A172 (cell line): ENCODE results near the gene ZNF264. TPM values are rescaled to one million over a fixed set of nuclear protein-coding genes. Genes with fewer than 3 reads are reported as not detected.
"Not testable (repeated sequence)": the region's sequence is repeated elsewhere in the genome, so short reads cannot be mapped to it uniquely, and the experiment has no call there.

Source experiments
- DNase-seq: peaks from one replicate; pipeline ENCODE4 v3.0.0-alpha.2; 2015; ENCODE audit warnings: low spot score
- total RNA-seq: library from RNA; depleted of rRNA; stranded (reverse); fragments of >200 nt; shearing (Covaris generic); gene quantifications from 2 replicates; pipeline ENCODE4 v1.2.3, GENCODE V29; 2014; rRNA removed

The ZNF264 gene
- total RNA-seq = 20.5 and 33.3 TPM in 2 replicates

DNA sequence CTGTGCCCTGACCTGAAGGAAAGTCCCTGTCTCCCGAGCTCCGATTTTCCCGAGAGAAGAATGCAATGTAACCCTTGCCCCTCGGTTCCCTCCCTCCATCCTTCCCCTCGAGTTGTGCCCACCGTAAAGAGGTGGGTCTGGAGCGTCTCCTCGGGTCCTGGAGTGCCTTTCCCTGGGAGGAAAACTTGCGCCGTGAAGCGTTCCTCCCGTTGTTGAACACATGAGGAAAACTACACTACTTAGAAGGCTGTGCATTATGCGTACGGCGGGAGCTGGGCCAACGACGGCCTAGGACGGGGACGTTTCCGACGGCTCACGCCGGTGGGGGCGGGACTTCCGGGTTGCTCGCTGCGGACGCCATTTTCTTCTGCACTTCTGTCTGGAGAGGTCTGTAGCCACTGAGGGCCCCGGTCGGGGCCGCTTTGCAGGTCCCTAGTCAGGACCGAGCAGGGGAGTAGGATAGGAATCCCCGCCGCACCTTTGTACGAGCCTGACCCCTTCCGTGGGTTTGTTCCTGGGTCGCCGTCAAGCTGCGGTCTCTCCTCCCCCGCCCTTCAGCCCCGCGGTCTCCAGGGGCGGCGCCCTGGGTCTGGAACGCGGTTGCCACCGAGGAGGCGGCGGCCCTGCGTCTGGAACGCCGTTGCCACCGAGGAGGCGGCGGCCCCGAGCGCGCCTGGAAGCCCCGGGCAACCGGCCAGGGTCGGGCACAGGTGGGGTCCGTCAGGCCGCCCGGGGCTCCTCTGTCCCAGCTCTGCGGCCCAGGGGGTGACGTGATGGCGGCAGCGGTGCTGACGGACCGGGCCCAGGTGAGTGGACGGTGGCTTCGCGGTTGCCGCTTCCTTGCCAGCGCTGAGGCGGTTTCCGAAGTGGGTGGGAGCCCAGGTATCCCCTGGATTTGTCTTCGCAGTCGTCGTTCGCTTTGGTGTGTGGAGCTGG, at the start of gene ZNF264:
ZNF264 (plus strand) TSS at position 360 of the 936 bp plus-strand sequence; CDS start at position 774, 414 bp downstream.
- DNase-seq = peak; percentile 89

DNA sequence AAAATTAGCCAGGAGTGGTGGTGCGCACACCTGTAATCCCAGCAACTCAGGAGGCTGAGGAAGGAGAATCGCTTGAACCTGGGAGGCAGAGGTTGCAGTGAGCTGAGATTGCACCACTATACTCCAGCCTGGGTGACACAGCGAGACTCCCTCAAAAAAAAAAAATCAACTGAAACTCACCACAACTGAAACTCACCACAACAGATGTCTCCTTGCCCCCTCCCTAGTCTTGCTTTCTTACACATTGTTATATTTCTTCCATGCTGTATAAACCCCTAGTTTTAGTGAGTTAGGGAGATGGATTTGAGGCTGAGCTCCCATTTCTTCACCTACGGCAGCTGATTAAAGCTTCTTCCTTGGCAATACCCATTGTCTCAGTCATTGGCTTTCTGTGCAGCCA, 49.6 kb upstream of the ZNF264 start:
- no peak for DNase-seq

DNA sequence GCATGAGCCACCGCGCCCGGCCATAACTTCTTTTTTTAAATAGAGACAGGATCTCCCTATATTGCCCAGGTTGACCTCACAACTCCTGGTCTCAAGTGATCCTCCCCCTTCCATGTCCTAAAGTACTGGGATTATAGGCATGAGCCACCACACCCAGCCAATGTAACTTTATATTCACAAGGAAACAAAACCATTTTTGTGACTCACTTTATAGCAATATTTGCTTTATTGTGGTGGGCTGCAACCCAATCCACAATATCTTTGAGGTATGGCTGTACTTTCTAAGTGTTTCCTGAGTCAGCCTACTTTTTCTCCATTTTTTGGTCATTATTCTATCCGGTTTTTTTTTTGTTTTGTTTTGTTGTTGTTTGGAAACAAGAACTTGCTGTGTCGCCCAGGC, 38.4 kb upstream of the ZNF264 start:
- no peak for DNase-seq

DNA sequence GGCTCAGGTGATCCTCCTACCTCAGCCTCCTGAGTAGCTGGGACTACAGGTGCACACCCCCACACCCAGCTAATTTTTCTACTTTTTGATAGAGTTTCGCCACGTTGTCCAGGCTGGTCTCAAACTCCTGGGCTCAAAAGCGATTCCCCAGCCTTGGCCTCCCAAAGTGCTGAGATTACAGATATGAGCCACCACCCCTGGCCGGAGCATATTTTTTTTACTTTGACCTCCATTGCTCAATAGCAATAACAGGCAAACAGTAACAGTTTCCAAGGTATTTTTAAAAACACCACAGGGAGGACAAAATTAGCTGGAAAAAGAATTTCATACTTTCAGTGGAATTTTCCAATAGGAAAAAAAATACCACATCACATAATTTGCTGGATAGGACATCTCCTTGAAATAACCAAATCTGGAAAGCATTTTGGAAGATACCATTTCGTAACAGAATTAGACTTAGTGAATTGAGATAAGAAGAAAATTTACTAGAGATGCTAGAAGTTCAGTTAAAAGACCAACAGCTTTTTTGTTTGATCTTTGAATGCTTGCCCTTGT, 29.2 kb upstream of the ZNF264 start:
- DNase-seq = no peak

DNA sequence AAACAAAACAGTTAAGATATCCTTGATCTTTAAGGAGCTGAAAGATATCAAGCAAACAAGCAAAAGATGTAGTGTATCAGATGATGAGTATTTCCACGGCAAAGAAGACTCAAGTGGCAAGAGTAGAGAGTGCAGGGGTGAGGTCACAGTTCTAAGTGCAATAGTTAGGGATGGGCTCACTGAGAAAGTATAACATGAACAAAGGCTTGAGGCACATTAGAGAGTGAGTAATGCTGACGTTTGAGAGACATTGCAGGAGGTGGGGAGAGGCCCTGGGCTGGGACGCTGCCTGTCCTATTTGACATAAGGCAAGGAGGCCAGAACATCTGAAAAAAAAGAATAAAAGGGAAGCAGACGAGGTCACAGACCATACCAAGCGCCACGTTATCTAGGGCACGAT, 25.5 kb upstream of the ZNF264 start:
- peak; percentile 23 for DNase-seq

DNA sequence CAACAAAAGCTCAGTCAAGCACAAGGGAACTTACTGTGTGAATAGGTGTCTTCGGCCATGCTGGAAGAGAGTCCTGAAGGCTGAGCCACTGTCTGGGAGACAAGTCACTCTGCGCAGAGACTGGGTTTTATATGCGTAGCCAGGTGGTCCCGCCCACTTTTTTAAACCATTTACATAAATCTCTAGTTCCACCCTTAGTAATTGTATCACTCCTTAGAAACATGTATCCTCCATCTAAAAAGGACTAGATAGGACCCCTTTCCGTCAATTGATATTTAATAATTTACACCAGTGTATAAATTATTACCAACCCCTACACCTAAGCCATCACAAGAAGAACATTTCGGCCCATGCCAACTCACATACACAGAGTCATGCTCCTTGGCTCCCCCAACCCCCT, 23.9 kb upstream of the ZNF264 start, which contains the start of gene DUXA:
DUXA (minus strand) TSS at position 101 of the 400 bp plus-strand sequence; CDS start at position 59, 42 bp downstream.
- no peak for DNase-seq

DNA sequence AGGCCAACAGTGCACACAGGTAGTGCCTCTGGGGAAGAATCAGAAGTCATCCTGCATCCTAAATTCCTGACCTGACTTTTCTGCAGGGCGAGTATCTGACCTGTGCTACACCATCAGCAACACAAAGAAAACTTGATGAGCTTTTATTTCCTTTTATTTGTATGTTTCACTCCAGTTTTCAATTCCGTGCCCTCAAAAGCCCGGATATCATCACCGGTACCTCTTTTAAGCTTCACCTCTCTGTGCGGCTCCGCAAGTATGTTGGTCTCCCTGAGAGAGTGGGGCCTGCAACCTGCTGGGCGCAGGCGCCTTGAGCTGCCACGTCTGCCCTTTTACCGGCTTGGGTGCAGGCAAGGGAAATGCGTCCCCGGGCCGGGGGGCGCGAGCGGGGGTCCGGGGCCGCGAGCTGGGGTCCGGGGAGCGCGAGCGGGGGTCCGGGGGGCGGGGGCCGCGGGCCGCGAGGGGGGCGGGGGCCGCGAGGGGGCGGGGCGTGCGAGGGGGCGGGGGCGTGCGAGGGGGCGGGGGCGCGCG, 19.7 kb upstream of the ZNF264 start:
- DNase-seq = no peak

DNA sequence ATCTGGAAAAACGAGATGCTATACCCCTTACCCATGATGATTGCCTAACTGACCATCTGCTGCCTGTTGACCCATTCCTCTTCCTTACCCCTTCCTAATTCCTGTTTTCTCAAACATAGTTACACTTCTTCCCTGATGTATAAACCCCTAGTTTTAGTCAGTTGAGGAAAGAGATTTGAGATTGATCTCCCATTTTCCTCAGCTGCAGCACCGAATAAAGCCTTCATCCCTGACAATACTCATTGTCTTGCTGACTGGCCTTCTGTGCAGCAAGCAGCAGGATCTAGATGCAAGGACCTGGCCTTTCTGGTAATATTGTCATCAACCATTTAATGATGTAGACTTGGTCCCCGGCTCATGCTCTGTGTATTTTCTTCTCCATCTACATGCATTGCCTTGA, 999 bp upstream of the ZNF264 start:
- no peak for DNase-seq

DNA sequence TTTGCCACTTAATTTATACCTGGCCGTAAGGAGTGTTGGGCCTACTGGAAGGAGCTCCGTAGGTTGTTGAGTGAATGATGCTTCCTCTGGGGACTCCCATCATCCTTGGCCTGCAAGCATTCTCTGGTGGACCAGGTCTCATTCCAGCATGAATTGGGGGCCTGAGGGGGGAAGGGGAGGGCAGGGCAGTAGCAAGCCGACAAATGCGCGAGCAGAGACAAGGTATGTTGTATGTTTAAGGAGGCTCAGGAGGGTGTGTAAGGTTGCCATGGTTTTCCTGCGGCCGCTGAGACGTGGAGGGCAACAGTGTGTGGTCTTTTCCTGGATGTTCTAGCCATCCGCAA, 749 bp downstream of the ZNF264 start:
- peak; percentile 10 for DNase-seq

DNA sequence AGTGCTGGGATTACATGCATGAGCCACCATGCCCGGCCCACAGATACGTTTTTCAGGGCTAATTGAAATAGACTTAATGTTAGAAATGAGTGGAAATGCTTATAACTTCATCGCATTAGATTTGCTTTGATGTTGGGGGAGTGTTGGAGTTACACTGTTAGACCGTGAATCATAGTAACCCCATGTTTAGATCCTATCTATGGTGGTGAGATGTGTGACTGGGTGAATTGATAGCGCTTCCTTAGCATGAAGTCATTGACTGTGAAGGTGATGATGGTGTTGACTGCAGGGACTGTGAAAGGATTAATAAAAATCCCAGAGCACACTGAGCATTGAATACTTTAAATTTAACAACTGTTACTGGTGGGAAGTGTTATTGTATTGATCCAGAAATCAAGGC, 1.7 kb downstream of the ZNF264 start:
- no peak for DNase-seq

DNA sequence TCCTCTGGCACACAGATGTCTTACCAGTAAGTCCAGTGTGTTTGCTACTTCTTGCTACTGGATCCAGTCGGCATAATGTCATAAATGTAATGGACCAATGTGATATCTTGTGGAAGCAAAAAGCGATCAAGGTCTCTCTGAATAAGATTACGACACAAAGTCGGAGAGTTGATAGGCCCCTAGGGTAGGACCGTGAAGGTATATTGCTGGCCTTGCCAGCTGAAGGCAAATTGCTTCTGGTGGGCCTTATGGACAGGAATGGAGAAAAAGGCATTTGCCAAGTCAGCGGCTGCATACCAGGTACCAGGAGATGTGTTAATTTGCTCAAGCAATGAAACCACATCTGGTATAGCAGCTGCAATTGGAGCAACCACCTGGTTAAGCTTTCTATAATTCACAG, 6.6 kb downstream of the ZNF264 start:
- DNase-seq = not testable (repeated sequence)

DNA sequence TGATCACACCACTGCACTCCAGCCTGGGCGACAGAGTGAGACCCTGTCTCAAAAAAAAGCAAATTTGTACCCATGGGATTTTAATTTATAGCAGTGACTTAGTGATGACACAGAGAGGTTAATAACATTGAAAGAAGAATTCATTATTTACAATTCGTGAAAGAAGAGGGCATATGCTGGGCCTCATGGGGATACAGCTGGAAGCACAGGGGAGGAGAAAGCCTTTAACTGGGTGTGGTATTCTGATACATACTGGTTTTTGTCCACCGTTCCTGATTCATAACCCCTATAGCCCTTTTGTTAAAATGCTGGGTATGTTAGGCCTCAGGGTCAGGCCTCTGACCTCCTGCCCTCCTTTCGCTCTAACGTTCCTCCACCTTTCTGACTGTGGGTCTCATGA, 10.9 kb downstream of the ZNF264 start:
- DNase-seq = no peak

DNA sequence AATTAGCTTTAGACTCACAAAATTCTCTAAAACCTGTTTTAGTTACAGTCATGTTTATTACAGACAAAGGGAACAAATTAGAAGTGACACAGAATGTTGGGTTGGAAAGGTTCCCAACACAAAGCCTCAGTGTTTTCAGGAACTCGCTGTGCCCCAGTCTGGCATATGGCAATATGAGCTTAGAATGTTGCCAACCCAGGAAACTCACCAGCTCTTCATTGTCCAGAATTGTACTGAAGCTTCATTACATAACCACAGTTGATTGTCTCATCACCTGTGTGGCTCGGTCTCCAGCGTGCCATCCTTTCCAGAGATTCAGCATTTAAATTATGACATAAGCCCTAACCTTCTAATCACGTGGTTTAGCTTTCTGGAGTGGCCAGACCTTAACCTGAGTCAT, 19.1 kb downstream of the ZNF264 start:
- DNase-seq = no peak

DNA sequence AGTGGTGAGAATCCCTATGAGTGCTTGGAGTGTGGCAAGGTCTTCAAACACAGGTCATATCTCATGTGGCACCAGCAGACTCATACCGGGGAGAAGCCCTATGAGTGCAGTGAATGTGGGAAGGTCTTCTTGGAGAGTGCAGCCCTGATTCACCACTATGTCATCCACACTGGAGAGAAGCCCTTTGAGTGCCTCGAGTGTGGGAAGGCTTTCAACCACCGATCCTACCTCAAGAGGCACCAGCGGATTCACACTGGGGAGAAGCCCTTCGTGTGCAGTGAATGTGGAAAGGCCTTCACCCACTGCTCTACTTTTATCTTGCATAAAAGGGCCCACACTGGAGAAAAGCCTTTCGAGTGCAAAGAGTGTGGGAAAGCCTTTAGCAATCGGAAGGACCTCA, 20.8 kb downstream of the ZNF264 start:
- DNase-seq = no peak

DNA sequence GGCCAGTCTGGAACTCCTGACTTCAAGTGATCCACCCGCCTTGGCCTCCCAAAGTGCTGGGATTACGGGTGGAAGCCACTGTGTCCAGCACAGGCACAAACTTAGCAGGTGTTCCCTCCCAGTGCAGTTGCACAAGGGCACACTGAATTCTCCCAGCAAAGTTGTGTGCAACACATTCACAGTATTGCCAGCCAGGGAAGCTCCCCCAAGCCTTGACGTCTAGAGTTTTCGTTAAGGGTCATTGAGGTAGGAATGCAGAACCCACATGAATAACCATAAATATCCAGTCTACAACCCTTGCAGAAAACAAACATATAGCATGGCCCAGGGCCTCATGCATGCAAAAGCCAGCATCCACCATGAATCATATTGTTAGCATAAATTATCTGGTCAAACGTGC, 36.2 kb downstream of the ZNF264 start:
- no peak for DNase-seq

DNA sequence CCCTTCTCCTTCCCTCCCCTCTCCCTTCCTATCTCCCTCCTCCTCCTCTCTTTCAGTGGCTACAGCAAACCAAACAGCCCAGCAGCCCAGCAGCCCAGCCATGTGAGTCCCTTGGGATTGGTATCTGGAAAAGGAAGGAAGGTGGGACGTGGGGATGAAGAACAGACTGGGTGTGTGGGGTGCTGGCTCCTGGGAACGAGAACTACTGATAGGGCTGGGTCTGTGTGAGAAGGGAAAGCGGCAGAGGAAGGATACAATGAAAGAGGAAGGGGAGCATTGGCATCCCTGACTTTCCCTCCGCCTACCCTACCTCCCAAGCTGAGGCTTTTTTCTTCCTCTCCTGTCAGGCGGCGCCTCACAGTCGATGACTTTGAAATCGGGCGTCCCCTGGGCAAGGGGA, 40.4 kb downstream of the ZNF264 start:
- DNase-seq = no peak

DNA sequence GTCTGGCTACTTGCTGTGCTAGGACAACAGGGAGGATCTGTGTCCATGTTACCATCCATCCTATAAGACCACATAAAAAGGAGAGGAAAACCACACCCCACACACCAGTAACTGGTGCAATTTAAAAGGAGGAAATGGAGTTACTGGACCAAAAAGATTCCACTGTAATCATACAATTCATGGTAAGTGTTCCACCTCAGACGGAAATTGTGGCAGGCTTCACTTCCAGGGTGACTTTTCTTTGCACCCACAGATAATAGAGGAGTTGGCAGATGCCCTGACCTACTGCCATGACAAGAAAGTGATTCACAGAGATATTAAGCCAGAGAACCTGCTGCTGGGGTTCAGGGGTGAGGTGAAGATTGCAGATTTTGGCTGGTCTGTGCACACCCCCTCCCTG, 41.9 kb downstream of the ZNF264 start:
- no peak for DNase-seq

DNA sequence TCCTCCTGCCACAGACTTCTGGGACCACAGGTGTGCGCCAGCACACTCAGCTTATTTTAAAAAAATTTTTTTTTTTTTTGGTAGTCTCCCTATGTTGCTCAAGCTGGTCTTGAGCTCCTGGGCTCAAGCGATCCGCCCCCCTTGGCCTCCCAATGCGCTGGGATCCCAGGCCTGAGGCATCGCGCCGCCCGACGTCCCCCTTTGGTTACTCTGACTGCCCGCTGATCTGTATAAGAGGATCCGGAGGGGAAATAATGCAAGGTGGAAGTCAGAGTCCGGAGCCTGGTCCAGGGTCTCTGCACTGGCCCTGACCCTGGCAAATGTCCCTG, 48.6 kb downstream of the ZNF264 start:
- no peak for DNase-seq

DNA sequence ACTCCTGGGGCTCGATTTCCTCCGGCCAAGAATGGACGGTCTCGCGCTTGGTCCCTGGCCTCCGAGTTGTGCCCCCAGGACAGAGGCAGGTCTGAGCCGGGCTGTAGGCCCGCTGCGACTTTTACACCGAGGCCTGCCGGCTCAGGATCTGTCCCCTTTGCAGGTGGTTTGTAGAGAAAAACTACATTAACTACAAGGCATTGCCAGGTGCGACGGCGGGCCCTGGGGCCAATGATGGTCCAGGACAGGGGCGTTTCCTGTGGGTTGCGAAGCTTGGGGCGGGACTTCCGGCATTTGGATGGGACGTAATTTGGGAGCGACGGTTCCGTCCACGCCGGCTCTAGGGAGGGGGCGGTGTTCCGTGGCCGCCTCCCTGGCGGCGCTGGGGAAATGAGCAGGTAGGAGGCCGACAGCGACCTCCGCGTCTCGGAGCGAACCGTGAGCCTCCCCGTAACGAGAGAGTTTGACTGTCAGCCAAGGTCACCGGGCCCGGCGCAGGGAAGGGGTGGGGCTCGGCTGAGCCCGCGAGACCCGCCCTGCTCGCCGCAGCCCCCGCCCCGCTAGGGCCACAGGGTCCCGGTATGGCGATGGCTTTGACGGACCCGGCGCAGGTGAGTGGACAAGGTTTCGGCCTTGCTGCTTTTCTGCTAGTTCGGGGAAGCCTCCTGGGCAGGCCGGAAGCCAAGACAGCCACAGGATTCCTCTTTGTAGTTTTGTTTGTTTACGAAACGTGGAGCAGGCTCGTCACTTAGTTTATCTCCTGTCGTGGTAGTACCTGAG, 49.2 kb downstream of the ZNF264 start, which contains the start of gene ZNF805:
ZNF805 (plus strand) TSS at position 322 of the 780 bp plus-strand sequence; CDS start at position 582, 260 bp downstream.
- DNase-seq = peak; percentile 96

DNA sequence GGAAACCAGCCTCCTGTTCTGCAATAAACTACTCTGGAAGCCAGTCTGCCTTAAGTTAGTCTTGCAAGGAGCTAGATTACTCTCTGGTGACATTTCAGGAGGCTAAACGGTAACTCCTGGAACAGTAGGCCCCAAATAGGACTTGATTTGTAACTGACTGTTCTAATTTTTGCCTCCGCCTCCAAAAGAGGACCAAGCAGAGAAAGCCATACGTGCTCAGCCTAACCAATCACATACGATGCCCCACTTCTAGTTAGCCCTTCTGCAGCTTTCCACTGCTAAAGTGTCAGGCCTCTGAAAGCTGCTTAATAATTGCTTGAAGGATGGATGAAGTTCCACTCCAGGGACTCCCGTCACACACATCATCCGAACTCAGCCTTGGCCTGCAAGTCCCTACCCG, 49.9 kb downstream of the ZNF264 start:
- DNase-seq = no peak

DNA sequence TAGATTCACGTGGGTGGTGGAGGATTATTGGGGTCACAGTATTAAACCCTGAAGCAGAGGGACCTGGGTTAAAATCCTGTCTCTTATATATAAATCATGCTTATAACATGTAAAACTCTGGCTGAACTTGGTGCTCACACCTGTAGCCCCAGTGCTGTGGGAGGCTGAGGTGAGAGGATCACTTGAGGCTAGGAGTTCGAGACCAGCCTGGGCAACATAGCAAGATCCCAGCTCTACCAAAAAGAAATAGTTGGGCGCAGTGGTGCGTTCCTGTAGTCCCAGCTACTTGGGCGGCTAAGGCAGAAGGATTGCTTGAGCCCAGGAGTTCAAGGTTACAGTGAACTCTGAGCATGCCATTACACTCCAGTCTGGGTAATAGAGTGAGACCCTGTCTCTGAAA, 51.5 kb downstream of the ZNF264 start:
- no peak for DNase-seq

DNA sequence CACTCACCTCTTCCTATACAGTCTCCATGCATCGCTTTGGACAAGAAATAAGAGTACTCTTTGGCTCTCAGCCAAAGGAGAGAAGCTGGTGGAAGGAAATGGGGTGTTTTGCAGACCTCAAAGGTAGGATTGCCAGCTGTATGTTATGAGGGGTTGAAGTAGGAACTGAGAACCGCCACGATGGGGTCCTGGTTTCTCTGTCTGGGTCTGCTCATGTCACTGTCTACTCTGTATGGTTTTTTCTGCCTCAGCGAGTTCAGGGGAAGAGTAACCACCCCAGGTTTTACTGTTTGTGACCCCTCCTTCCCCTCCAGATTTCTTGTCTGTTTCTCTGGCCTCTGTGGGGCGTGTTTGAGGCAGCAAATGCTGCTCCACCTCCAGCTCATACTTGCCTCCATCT, 53.2 kb downstream of the ZNF264 start:
- DNase-seq = no peak
